GM12891 (cell line): ENCODE results near the gene BLOC1S3.

Source experiments
- PAX5 ChIP-seq: IDR thresholded peaks from 2 replicates; pipeline ENCODE4 v1.6.1; 2011; ENCODE audit warnings: low read length, moderate library complexity, mild to moderate bottlenecking; ENCODE audit not compliant: insufficient read depth, severe bottlenecking
- POLR2A ChIP-seq: IDR thresholded peaks from 2 replicates; pipeline ENCODE4 v1.6.1; 2011; ENCODE audit warnings: low read depth, low read length, control low read depth
- POLR2AphosphoS5 ChIP-seq: IDR thresholded peaks from 2 replicates; pipeline ENCODE4 v1.6.1; 2011; ENCODE audit warnings: low read depth, low read length, control low read depth
- POU2F2 ChIP-seq: IDR thresholded peaks from 2 replicates; pipeline ENCODE4 v1.6.1; 2011; ENCODE audit warnings: low read depth, mild to moderate bottlenecking, control low read depth, low read length, moderate library complexity
- SPI1 ChIP-seq: IDR thresholded peaks from 2 replicates; pipeline ENCODE4 v1.6.1; 2011; ENCODE audit warnings: low read depth, low read length, control low read depth
- TAF1 ChIP-seq: IDR thresholded peaks from 2 replicates; pipeline ENCODE4 v1.6.1; 2011; ENCODE audit warnings: low read depth, low read length, control low read depth

DNA sequence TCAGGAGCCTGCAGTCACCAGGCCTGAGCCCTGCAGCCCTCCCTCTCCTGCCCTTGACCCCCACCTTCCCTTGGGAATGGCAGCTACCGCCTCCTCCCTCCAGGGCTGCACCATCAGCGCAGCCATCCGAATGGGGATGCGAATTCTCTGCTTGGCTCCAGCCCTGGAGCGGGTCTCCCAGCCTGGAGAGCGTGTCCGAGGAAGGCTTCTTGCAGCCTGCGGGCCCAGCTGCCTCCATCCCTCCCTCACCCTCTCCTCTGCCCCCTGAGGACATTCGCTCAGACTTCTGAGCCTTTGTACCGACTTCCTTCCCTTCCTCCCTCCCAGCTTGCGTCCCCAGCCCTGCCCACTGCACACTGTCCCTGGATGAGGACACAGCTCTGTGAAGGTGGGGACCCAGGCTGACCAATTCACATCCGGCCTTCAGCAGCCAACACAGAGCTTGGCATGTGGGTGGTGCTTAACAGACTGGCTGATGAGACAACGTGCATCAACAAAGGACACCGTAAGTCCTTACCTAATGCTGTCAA lies 11.8 kb upstream of the BLOC1S3 start:
- TF ChIP-seq POLR2AphosphoS5 (no peak), SPI1 (no peak), POLR2A (no peak), TAF1 (no peak), PAX5 (no peak), POU2F2 (no peak)
